IMR-90 (cell line): ENCODE results near the gene NAA38. TPM values are rescaled to one million over a fixed set of nuclear protein-coding genes. Genes with fewer than 3 reads are reported as not detected.

ENCODE experiments used
- ATAC-seq: fragments of 200-7000 bp; cut with Tn5 transposase; 2 replicates; pipeline ENCODE4 v1.9.1; 2020; ENCODE audit warnings: low read depth, mild to moderate bottlenecking, moderate library complexity
- BruUV-seq: library from RNA; stranded (reverse); fragments of 400-500 nt; replicated peaks from 2 replicates; lab custom pipeline; 2021; lab: Mats Ljungman, UMichigan
- CTCF ChIA-PET: fragments of 300-600 bp; formaldehyde crosslinking; extraction: SDS; loops from one replicate; lab custom pipeline; 2021; ENCODE audit warnings: antibody characterized with exemption; lab: Yijun Ruan, JAX
- POLR2A ChIA-PET: fragments of 300-600 bp; sonication (Branson Sonifier 250); formaldehyde crosslinking; loops from one replicate; lab custom pipeline; 2022; ENCODE audit warnings: antibody characterized with exemption; ENCODE audit not compliant: unreplicated experiment; lab: Charles Lee
- DNase-seq: peaks from one replicate; pipeline ENCODE4 v3.0.0; 2013
- H2AFZ ChIP-seq: replicated peaks from 2 replicates; pipeline ENCODE3; 2013; ENCODE audit warnings: low read length, mild to moderate bottlenecking; ENCODE audit not compliant: poor library complexity
- H2AK5ac ChIP-seq: 2 replicates; pipeline ENCODE4 v1.6.1; 2013; ENCODE audit warnings: low read depth, low read length, inconsistent platforms
- H2AK9ac ChIP-seq: replicated peaks from 2 replicates; pipeline ENCODE3; 2013; ENCODE audit warnings: mild to moderate bottlenecking, low read depth, low read length, moderate library complexity; ENCODE audit not compliant: poor library complexity
- H2BK120ac ChIP-seq: 2 replicates; pipeline ENCODE4 v1.6.1; 2013; ENCODE audit warnings: low read depth, low read length, inconsistent platforms
- H2BK15ac ChIP-seq: 3 replicates; pipeline ENCODE4 v1.6.1; 2013; ENCODE audit warnings: low read depth, low read length, inconsistent platforms
- H2BK20ac ChIP-seq: 2 replicates; pipeline ENCODE4 v1.6.1; 2013; ENCODE audit warnings: low read depth, mild to moderate bottlenecking, inconsistent platforms, low read length, moderate library complexity
- H2BK5ac ChIP-seq: 2 replicates; pipeline ENCODE4 v1.6.1; 2013; ENCODE audit warnings: mild to moderate bottlenecking, low read depth, low read length, inconsistent platforms; ENCODE audit not compliant: poor library complexity, severe bottlenecking
- H3K14ac ChIP-seq: replicated peaks from 2 replicates; pipeline ENCODE4 v1.6.1; 2013; ENCODE audit warnings: low read depth, low read length, inconsistent platforms
- H3K18ac ChIP-seq: 2 replicates; pipeline ENCODE4 v1.6.1; 2013; ENCODE audit warnings: low read depth, low read length, control low read depth
- H3K23ac ChIP-seq: 2 replicates; pipeline ENCODE4 v1.6.1; 2013; ENCODE audit warnings: low read depth, low read length, inconsistent platforms
- H3K27ac ChIP-seq: 2 replicates; pipeline ENCODE4 v1.5.1; 2013; ENCODE audit warnings: mild to moderate bottlenecking, control low read depth, low read length; ENCODE audit not compliant: insufficient read depth
- H3K27me3 ChIP-seq: 2 replicates; pipeline ENCODE4 v1.6.1; 2013; ENCODE audit warnings: low read length; ENCODE audit not compliant: control insufficient read depth, insufficient read depth
- H3K36me3 ChIP-seq: 2 replicates; pipeline ENCODE4 v1.6.1; 2013; ENCODE audit warnings: low read length, mixed read lengths; ENCODE audit not compliant: control insufficient read depth, insufficient read depth
- H3K4ac ChIP-seq: 2 replicates; pipeline ENCODE4 v1.6.1; 2013; ENCODE audit warnings: low read depth, low read length, inconsistent platforms
- H3K4me1 ChIP-seq: 2 replicates; pipeline ENCODE4 v1.6.1; 2013; ENCODE audit warnings: low read length, mixed read lengths; ENCODE audit not compliant: control insufficient read depth, insufficient read depth
- H3K4me2 ChIP-seq: 2 replicates; pipeline ENCODE4 v1.6.1; 2013; ENCODE audit warnings: low read depth, mild to moderate bottlenecking, control low read depth, low read length, moderate library complexity
- H3K4me3 ChIP-seq: 2 replicates; pipeline ENCODE4 v1.5.1; 2013; ENCODE audit warnings: low read depth, mild to moderate bottlenecking, control low read depth, low read length, moderate library complexity; ENCODE audit not compliant: insufficient read depth
- H3K56ac ChIP-seq: 2 replicates; pipeline ENCODE4 v1.6.1; 2013; ENCODE audit warnings: low read length, inconsistent platforms; ENCODE audit not compliant: insufficient read depth; ENCODE audit errors: extremely low read depth
- H3K79me1 ChIP-seq, 2 experiments: 2 replicates each; pipeline ENCODE4 v1.6.1; 2013; ENCODE audit warnings: low read length in 2 of 2, inconsistent platforms in 1 of 2, low read depth in 1 of 2
- H3K9ac ChIP-seq: 2 replicates; pipeline ENCODE4 v1.6.1; 2013; ENCODE audit warnings: low read depth, low read length, control low read depth
- H3K9me1 ChIP-seq: 2 replicates; pipeline ENCODE4 v1.6.1; 2013; ENCODE audit warnings: low read length, inconsistent platforms; ENCODE audit not compliant: insufficient read depth
- H3K9me3 ChIP-seq: 2 replicates; pipeline ENCODE4 v1.6.1; 2013; ENCODE audit warnings: low read length; ENCODE audit not compliant: control insufficient read depth, insufficient read depth
- H4K20me1 ChIP-seq: 2 replicates; pipeline ENCODE4 v1.6.1; 2013; ENCODE audit warnings: low read length, inconsistent platforms; ENCODE audit not compliant: insufficient read depth
- H4K5ac ChIP-seq: 2 replicates; pipeline ENCODE4 v1.6.1; 2013; ENCODE audit warnings: mild to moderate bottlenecking, low read depth, low read length, control low read depth
- H4K8ac ChIP-seq, 2 experiments: 2 replicates each; pipeline ENCODE4 v1.6.1; 2013; ENCODE audit warnings: low read depth in 2 of 2, low read length in 2 of 2, control low read depth in 1 of 2, inconsistent platforms in 1 of 2
- H4K91ac ChIP-seq: 2 replicates; pipeline ENCODE4 v1.6.1; 2013; ENCODE audit warnings: low read depth, low read length, inconsistent platforms; ENCODE audit not compliant: insufficient read depth
- BHLHE40 ChIP-seq: fragments of 150-350 bp; IDR thresholded peaks from 2 replicates; pipeline ENCODE4 v1.6.1; 2016; ENCODE audit warnings: mild to moderate bottlenecking, low read depth, low read length
- CEBPB ChIP-seq: IDR thresholded peaks from 2 replicates; pipeline ENCODE4 v1.6.1; 2012; ENCODE audit warnings: low read depth, low read length, improper control_type of control experiment
- CHD1 ChIP-seq: IDR thresholded peaks from 2 replicates; pipeline ENCODE4 v1.6.1; 2012; ENCODE audit warnings: low read depth, low read length, improper control_type of control experiment
- FOS ChIP-seq: fragments of 150-350 bp; IDR thresholded peaks from 2 replicates; pipeline ENCODE4 v1.6.1; 2016; ENCODE audit warnings: low read depth, low read length
- MAFK ChIP-seq: IDR thresholded peaks from 2 replicates; pipeline ENCODE4 v1.6.1; 2012; ENCODE audit warnings: low read depth, low read length, improper control_type of control experiment
- MAZ ChIP-seq: IDR thresholded peaks from 2 replicates; pipeline ENCODE4 v1.6.1; 2012; ENCODE audit warnings: low read depth, mild to moderate bottlenecking, low read length, improper control_type of control experiment, moderate library complexity, borderline replicate concordance
- NFE2L2 ChIP-seq: fragments of 150-350 bp; IDR thresholded peaks from 2 replicates; pipeline ENCODE4 v1.6.1; 2016; ENCODE audit warnings: low read depth, mild to moderate bottlenecking, low read length
- RAD21 ChIP-seq: IDR thresholded peaks from 2 replicates; pipeline ENCODE4 v1.6.1; 2012; ENCODE audit warnings: low read length, improper control_type of control experiment
- SMC3 ChIP-seq: fragments of 150-350 bp; IDR thresholded peaks from 2 replicates; pipeline ENCODE4 v1.6.1; 2016; ENCODE audit warnings: low read depth, mild to moderate bottlenecking, antibody characterized with exemption, low read length, moderate library complexity
- WGBS, 2 experiments: methylation state at CpG; one replicate each; pipeline versions ENCODE4 v1.1.5 to v1.1.7; 2013; ENCODE audit warnings: missing lambda C conversion rate in 2 of 2; ENCODE audit not compliant: insufficient read length in 1 of 2; ENCODE audit errors: extremely low coverage in 2 of 2; 5-methylcytosine and 5-hydroxymethylcytosine counted together
- dilution Hi-C: fragments of 300-500 bp; cut with HindIII; formaldehyde crosslinking; loops from one replicate; pipeline ENCODE4 v1.14.3; 2018; ENCODE audit warnings: low sequenced_read_pairs; ENCODE audit not compliant: unreplicated experiment
- in situ Hi-C: fragments of 300-500 bp; cut with MboI; formaldehyde crosslinking; loops from 3 replicates; pipeline ENCODE4 v1.14.3; 2019; ENCODE audit warnings: low sequenced_read_pairs, inconsistent platforms, mixed read lengths
- intact Hi-C: fragments of 100-400 bp; cut with micrococcal nuclease; formaldehyde crosslinking; loops from 2 replicates; pipeline ENCODE4 v1.10.0; 2022
- polyA plus RNA-seq, 3 experiments: library from polyadenylated mRNA; depleted of rRNA; stranded (reverse); fragments of >200 nt; gene quantifications; 2 replicates each; pipeline ENCODE4 v1.2.3, GENCODE V29; 2012; ENCODE audit warnings: low replicate concordance in 1 of 3
- total RNA-seq: library from RNA; depleted of rRNA; stranded (reverse); fragments of >200 nt; gene quantifications from 2 replicates; pipeline ENCODE4 v1.2.3, GENCODE V29; 2012
- TF ChIP-seq, protein P1 (sequence below): conservative IDR thresholded peaks from 2 replicates; pipeline ENCODE4 v1.5.1; 2012; ENCODE audit warnings: mild to moderate bottlenecking, low read depth, low read length, improper control_type of control experiment
- TF ChIP-seq, protein P2 (sequence below): fragments of 150-350 bp; IDR thresholded peaks from 2 replicates; pipeline ENCODE4 v1.6.1; 2016; ENCODE audit warnings: low read depth, mild to moderate bottlenecking, low read length, moderate library complexity, borderline replicate concordance

NAA38 gene
- total and polyA plus RNA-seq, 2 of the 4 experiments (the other 2 are of a cell fraction), result 40.7 to 76.8 TPM

DNA sequence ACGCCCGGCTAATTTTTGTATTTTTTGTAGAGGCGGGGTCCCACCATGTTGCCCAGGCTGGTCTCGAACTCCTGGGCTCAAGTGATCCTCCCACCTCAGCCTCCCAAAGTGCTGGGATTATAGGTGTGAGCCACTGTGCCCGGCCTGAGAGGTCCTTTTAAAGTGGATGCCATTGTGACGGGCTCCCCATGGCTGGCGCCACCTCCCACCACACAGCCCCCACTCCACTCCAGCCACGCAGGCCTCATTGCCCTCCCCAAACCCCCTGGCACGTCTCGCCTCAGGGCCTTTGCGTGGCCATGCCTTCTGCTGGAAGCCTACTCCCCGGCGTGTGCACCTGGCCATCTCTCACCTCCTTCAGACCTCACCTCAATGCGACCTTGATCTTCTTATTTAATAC lies 35.2 kb downstream of the NAA38 start:
- H2AK5ac ChIP-seq, result no peak overlapping the region
- ATAC-seq, result no peak
- H2BK120ac ChIP-seq, result no peak overlapping the region
- no peak overlapping the region for H3K27ac ChIP-seq
- TF ChIP-seq, protein P1, sequence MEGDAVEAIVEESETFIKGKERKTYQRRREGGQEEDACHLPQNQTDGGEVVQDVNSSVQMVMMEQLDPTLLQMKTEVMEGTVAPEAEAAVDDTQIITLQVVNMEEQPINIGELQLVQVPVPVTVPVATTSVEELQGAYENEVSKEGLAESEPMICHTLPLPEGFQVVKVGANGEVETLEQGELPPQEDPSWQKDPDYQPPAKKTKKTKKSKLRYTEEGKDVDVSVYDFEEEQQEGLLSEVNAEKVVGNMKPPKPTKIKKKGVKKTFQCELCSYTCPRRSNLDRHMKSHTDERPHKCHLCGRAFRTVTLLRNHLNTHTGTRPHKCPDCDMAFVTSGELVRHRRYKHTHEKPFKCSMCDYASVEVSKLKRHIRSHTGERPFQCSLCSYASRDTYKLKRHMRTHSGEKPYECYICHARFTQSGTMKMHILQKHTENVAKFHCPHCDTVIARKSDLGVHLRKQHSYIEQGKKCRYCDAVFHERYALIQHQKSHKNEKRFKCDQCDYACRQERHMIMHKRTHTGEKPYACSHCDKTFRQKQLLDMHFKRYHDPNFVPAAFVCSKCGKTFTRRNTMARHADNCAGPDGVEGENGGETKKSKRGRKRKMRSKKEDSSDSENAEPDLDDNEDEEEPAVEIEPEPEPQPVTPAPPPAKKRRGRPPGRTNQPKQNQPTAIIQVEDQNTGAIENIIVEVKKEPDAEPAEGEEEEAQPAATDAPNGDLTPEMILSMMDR, result no peak
- no peak for TF ChIP-seq CEBPB
- no peak for TF ChIP-seq MAFK
- TF ChIP-seq SMC3, result no peak
- TF ChIP-seq NFE2L2, result no peak
- no peak for TF ChIP-seq MAZ
- no peak for TF ChIP-seq BHLHE40
- TF ChIP-seq RAD21, result no peak
- TF ChIP-seq CHD1, result no peak
- TF ChIP-seq, protein P2, sequence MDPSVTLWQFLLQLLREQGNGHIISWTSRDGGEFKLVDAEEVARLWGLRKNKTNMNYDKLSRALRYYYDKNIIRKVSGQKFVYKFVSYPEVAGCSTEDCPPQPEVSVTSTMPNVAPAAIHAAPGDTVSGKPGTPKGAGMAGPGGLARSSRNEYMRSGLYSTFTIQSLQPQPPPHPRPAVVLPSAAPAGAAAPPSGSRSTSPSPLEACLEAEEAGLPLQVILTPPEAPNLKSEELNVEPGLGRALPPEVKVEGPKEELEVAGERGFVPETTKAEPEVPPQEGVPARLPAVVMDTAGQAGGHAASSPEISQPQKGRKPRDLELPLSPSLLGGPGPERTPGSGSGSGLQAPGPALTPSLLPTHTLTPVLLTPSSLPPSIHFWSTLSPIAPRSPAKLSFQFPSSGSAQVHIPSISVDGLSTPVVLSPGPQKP, result no peak
- TF ChIP-seq FOS, result no peak
- H3K9me1 ChIP-seq, result no peaks in the 10 kb centered on the region
- no peak overlapping the region for H3K4me2 ChIP-seq
- no peaks in the 10 kb centered on the region for H3K9me3 ChIP-seq
- H2BK15ac ChIP-seq, result no peak overlapping the region
- no peak overlapping the region for H2AK9ac ChIP-seq
- POLR2A ChIA-PET, result no interaction called here
- CTCF ChIA-PET, result no interaction called here
- DNase-seq, result no peak
- H3K79me1 ChIP-seq, result no peaks in the 10 kb centered on the region
- H3K4me3 ChIP-seq, result no peak overlapping the region
- no peak overlapping the region for H2BK5ac ChIP-seq
- H3K27me3 ChIP-seq, result peaks cover 37% of the 10 kb centered on the region
- no peak overlapping the region for H4K5ac ChIP-seq
- intact Hi-C loops, result loop anchor here (1.0 to 5.0 kb wide), 4 partner anchors 29 to 170 kb away; no protein-coding TSS in a partner anchor
- H4K8ac ChIP-seq, result no peak overlapping the region
- 61% methylated on average over 8 of the region's 14 CpGs; no CpG with 5 or more reads in 1 of the 2 experiments for WGBS, 2 experiments
- no peaks in the 10 kb centered on the region; the same call in 1 of the 2 replicates for H3K4me1 ChIP-seq
- no peaks in the 10 kb centered on the region for H3K36me3 ChIP-seq
- H2AFZ ChIP-seq, result no peak overlapping the region
- BruUV-seq, result no TSS peak
- no peaks in the 10 kb centered on the region; the same call in none of the 2 replicates for H4K20me1 ChIP-seq
- H3K4ac ChIP-seq, result no peak overlapping the region
- H3K18ac ChIP-seq, result no peak overlapping the region
- H3K9ac ChIP-seq, result no peak overlapping the region
- H3K56ac ChIP-seq, result no peak overlapping the region
- H3K23ac ChIP-seq, result no peak overlapping the region
- dilution Hi-C loops, result no loop called here
- no peak overlapping the region for H4K91ac ChIP-seq
- H2BK20ac ChIP-seq, result no peak overlapping the region
- no peak overlapping the region for H3K14ac ChIP-seq
- in situ Hi-C loops, result loop anchor here (5.0 kb wide), 1 partner anchor 80 kb away; no protein-coding TSS in a partner anchor
